ENCODE measurements around the gene BRD4. TPM values are rescaled to one million over a fixed set of nuclear protein-coding genes. Genes with fewer than 3 reads are reported as not detected.

Gene BRD4
- total RNA-seq, 2 donors from 2014 or later, result 161 to 187 TPM

DNA sequence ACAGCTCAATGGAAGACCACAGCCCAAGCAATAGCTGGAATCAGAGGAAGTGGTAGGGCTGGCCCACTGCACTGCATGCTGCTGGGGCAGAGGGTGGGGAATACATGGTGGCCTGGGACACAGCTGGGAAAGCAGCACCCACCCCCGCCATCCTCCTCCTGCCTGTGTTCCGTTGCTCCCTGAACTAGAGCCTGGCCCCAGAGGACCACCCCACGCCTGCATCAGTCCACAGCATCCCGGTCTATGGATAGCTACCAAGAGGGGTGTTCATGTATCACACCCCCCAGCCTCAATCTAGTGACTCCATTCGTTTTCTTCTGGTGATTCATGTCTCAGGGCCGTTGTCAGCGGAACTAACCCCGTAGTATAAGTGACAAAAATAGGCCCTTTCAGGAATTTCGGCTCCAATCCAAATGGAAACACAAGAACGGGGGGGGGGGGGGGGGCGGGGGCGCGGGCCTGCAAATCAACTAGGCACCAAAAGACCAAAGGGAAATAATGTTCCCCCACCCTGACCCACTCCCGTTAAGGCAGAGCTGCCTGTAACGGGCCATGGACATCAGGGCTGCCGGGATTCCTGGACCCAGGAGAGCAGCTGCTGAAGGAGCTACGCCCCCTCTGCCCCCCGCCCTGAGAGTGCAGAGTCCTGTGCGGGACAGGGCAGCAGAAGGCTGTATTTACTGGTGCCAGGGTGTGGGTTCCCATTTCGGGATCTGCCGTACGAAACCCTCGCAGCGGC is 81.2 kb downstream of the BRD4 start:
- Mint-ChIP-seq H3K27me3 (ENCODE audit: low read depth) (no peaks in the 10 kb centered on the region), H3K27ac (no peak overlapping the region), H3K4me1 (ENCODE audit: low read depth) (no peaks in the 10 kb centered on the region), H3K36me3 (ENCODE audit: insufficient read depth in 2 of 2) (peaks cover 6 to 19% of the 10 kb centered on the region in 2 donors), H3K4me3 (no peak overlapping the region), H3K9me3 (no peaks in the 10 kb centered on the region)
- ATAC-seq (replicated peaks in 1 of 2) (no peak), DNase-seq (no peak)

DNA sequence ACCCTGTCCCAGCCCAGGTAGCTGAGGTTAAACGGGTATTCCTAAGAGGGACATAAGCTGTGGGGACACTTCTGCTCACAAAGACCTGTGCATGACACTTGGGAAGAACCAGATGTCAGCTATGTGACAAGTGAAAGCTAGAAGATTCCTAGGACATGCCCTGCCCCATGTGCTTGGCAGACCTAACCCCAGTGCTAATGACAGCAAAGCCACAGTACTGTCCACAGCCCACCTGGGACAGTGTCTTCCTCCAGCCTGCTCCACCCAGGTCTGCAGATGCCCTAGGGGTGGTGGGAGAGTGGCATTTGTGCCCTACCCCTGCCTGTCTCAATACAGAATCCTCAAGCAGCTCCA is 81.7 kb downstream of the BRD4 start:
- H3K4me1 Mint-ChIP-seq (ENCODE audit: low read depth), result no peaks in the 10 kb centered on the region
- no peaks in the 10 kb centered on the region for H3K9me3 Mint-ChIP-seq
- no peak for DNase-seq
- H3K4me3 Mint-ChIP-seq, result no peak overlapping the region
- H3K27me3 Mint-ChIP-seq (ENCODE audit: low read depth), result no peaks in the 10 kb centered on the region
- no peak for ATAC-seq (replicated peaks in 1 of 2)
- peaks cover 5 to 17% of the 10 kb centered on the region in 2 donors for H3K36me3 Mint-ChIP-seq (ENCODE audit: insufficient read depth in 2 of 2)
- no peak overlapping the region for H3K27ac Mint-ChIP-seq

DNA sequence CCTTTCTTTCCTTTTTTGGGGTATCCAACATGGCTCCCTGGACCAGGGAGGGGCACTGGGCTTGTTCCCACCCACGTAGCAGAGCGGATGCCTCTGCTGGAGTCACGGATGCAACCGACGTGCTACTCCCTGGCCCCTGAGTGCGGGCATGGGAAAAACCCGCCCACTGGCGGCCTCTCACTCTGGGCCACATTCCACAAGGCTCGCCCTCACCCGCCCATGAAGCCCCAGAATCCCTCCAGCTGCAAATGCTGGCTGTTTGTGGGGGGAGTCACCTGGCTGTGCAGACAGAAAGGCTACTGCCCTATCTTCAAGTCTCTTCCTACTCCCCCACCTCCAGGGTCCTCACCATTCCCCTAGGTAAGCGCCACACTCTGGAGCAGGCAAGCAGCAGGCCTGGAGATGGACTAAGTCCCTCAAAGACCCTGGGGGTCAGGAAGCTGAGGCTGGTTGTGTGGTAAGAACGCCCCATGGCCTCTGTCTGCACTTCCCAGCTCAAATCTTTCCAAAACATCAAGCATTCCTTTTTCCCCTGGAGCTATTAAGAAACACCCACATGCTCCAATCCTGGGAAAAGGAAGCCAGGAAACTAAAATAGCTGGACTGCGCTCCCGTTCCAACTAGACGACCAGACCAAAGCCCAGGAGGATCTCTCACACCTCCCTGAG is 82.2 kb downstream of the BRD4 start:
- H3K27ac Mint-ChIP-seq, result no peak overlapping the region
- ATAC-seq (replicated peaks in 1 of 2) (no peak), DNase-seq (no peak)
- no peak overlapping the region for H3K4me3 Mint-ChIP-seq
- H3K9me3 Mint-ChIP-seq, result no peaks in the 10 kb centered on the region
- H3K4me1 Mint-ChIP-seq (ENCODE audit: low read depth), result no peaks in the 10 kb centered on the region
- H3K27me3 Mint-ChIP-seq (ENCODE audit: low read depth), result no peaks in the 10 kb centered on the region
- peaks cover 5 to 17% of the 10 kb centered on the region in 2 donors for H3K36me3 Mint-ChIP-seq (ENCODE audit: insufficient read depth in 2 of 2)

DNA sequence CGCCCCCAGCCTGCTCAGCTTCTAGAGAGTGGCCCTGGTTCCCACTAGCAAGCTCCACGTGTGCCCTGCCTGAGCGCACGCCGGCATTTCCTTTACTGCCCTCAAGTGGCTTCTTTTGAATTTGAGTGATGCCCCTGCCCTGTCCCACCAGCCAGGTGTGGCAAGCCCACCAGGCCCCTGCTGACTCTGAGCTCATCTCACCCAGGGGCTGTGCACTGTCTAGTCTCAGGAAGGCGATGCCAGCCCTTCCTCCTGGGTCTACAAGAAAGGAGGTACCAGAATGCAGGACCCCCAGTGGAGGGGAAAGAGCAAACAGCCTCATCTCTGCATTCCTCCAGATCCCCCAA is 82.8 kb downstream of the BRD4 start:
- Mint-ChIP-seq H3K27ac (no peak overlapping the region), H3K4me1 (ENCODE audit: low read depth) (no peaks in the 10 kb centered on the region), H3K4me3 (no peak overlapping the region), H3K36me3 (ENCODE audit: insufficient read depth in 2 of 2) (peaks cover 5 to 16% of the 10 kb centered on the region in 2 donors), H3K27me3 (ENCODE audit: low read depth) (no peaks in the 10 kb centered on the region), H3K9me3 (no peaks in the 10 kb centered on the region)
- DNase-seq (no peak), ATAC-seq (replicated peaks in 1 of 2) (no peak)

DNA sequence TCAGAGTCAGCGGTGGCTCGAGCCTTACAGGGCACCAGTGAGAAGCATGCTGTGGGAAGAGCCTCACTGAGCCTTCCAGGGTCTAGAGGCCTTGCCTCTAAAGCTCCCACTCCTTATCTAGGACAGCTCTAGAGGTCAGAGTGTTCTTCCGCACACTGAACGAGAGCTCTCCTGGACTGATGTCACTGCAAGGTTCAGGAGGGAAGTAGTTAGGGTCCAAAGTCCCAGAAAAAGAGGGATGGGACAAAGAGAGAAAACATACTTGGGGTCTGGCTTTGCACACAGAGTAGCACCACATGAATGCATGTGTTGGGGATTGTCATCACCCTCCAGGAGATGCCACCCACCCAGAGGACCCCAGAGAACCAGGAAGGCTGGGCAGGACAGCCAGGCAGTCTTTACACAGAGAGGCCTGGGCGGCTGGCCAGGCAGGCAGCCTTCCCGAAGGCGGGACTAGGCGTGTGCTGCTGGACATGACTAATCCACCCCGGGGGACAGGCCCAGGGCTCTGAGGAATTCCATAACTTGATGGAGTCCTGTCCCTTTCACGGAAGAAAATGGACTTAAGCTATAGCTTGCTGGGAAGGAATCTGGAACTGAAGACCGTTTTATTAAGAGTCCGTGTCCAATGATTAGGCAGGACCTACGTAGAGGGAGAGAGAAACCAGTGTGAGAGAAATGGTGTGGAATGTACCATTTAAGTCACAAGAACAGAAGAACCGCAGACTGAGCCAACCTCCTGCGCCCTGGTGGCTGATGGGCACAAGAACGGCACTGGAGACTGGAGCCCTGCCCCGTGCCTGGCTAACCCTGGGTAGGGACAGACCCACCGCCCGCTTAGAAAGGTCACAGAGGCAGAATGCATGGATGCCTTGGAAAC is 83.5 kb downstream of the BRD4 start:
- no peak overlapping the region for H3K4me3 Mint-ChIP-seq
- H3K36me3 Mint-ChIP-seq (ENCODE audit: insufficient read depth in 2 of 2), result peaks cover 5 to 12% of the 10 kb centered on the region in 2 donors
- ATAC-seq (replicated peaks in 1 of 2) (no peak), DNase-seq (no peak)
- H3K4me1 Mint-ChIP-seq (ENCODE audit: low read depth), result no peaks in the 10 kb centered on the region
- H3K9me3 Mint-ChIP-seq, result no peaks in the 10 kb centered on the region
- no peaks in the 10 kb centered on the region for H3K27me3 Mint-ChIP-seq (ENCODE audit: low read depth)
- H3K27ac Mint-ChIP-seq, result no peak overlapping the region

DNA sequence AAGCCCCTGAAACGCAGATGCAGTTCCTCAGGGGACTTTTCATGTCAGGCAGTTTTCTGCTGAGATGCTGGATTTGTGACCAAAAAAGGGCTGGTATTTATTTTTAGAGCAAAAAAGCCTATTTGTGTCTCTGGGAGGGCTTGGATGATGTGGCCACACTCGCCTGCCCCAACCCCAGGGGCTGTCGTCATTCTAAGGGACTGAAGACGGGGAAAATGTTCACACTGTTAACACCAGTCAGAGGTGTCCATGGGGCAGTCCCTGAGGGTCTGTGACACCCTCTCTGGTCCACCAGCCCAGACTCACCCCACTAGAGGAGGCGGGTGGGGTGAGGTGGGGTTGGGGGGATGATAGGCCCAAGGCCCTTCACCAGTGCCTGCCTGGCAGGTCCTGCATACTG is 84.2 kb downstream of the BRD4 start:
- Mint-ChIP-seq H3K27ac (no peak overlapping the region), H3K4me1 (ENCODE audit: low read depth) (no peaks in the 10 kb centered on the region), H3K9me3 (no peaks in the 10 kb centered on the region), H3K27me3 (ENCODE audit: low read depth) (no peaks in the 10 kb centered on the region), H3K4me3 (no peak overlapping the region), H3K36me3 (ENCODE audit: insufficient read depth in 2 of 2) (peaks cover 2 to 15% of the 10 kb centered on the region in 2 donors)
- ATAC-seq (replicated peaks in 1 of 2) (no peak), DNase-seq (no peak)

DNA sequence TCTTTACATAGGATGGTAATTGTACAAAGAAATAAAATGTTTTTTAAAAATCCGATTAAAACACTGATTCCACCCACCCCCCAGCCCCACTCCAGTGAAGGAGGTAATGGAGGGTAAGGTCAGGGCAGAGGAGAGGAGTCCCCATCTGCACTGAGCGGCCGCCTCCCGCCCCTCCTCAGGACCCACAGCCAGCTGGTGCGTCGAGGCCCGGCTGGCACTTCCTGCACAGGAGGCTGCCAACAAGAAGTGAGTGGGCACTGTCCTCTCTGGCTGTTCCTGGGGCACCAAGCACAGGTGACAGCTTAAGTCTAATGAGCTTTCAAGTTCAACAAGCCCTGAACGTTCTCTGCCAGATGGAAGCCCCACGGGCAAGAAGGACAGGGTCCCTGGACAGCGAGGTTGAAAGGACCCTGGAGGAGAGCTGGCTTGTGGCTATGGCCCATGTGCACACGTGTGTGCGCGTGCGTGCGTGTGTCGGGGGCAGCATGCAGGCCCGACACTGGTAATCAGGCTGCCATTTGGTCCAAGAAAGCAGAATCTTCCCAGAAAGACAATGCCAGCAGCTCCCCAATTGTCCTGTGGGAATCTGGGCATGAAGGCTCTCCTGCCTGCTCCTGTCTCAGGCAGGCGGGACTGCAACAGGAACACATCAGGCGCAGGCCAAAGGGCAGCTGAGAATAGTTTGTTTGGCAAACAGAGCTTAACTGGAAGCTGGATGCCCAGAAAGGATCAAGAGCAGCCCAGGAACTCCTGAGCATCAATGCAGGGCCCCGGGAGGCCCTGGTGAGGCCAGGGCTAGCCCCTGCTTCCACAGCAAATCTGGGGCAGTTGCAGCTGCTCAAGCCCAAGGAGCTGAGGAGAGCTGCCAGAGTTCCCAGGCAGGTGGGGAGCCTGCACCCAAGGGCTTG is 85.0 kb downstream of the BRD4 start:
- Mint-ChIP-seq H3K4me3 (no peak overlapping the region), H3K9me3 (no peaks in the 10 kb centered on the region), H3K4me1 (ENCODE audit: low read depth) (no peaks in the 10 kb centered on the region), H3K27ac (no peak overlapping the region), H3K27me3 (ENCODE audit: low read depth) (no peaks in the 10 kb centered on the region), H3K36me3 (ENCODE audit: insufficient read depth in 2 of 2) (peaks cover 0 to 15% of the 10 kb centered on the region in 2 donors)
- DNase-seq (no peak), ATAC-seq (replicated peaks in 1 of 2) (no peak)

DNA sequence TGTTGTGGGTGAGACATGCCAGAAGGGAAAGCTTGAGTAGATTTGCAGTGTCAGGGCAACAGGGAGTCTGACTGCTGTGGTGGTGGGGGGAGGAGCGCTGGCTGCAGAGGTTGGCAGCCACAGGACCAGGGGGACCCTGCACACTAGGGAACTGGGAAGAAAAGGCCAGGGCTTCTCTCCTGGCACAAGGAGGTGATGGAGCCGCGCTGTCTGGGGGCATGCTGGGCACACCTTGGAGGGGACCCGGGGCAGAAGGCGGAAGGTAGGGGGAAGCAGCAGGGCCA is 86.2 kb downstream of the BRD4 start:
- ATAC-seq (replicated peaks in 1 of 2) (no peak), DNase-seq (no peak)
- Mint-ChIP-seq H3K4me3 (no peak overlapping the region), H3K27ac (no peak overlapping the region), H3K9me3 (no peaks in the 10 kb centered on the region), H3K4me1 (ENCODE audit: low read depth) (no peaks in the 10 kb centered on the region), H3K36me3 (ENCODE audit: insufficient read depth in 2 of 2) (peaks cover 0 to 15% of the 10 kb centered on the region in 2 donors), H3K27me3 (ENCODE audit: low read depth) (no peaks in the 10 kb centered on the region)

DNA sequence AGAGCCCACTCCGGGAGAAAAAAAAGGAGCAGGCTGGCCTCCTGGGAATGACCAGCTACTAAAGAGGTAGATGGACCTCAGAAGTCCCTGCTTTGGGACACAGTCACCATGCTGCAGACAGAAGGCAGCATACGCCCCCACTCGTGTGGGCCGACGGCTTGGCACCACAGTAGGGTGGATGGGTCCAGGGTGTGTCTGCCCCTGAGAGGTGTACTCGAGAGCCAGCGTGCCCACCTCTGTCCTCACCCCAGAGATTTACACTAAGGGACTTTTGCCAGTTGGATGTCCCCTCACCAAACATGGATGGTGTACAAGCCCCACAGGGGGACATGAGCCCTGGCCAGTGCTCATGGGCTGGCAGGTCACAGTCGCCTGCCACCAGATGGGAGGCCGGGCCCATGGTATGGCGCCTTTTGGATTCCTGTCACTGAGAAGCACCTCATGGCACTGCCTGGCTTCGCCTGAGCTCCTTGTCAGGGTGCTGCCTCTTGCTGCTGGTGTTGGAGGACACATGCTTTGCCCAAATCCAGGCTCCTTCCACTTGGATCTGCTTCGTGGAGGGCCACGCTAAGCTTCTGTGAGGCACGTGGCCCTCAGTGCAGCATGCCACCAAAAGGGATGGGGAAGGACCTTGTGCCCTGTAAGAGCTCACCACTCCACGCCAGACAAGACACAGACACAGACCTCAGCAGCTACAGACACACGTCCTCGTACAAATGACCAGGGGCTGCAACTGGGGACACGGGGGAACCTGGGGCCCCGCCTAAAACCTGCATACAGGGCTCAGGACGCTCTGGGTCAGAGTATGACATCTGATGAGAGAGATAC is 86.8 kb downstream of the BRD4 start:
- no peaks in the 10 kb centered on the region for H3K9me3 Mint-ChIP-seq
- DNase-seq (no peak), ATAC-seq (replicated peaks in 1 of 2) (no peak)
- H3K27me3 Mint-ChIP-seq (ENCODE audit: low read depth), result no peaks in the 10 kb centered on the region
- no peaks in the 10 kb centered on the region for H3K4me1 Mint-ChIP-seq (ENCODE audit: low read depth)
- no peak overlapping the region for H3K27ac Mint-ChIP-seq
- no peak overlapping the region for H3K4me3 Mint-ChIP-seq
- H3K36me3 Mint-ChIP-seq (ENCODE audit: insufficient read depth in 2 of 2), result peaks cover 0 to 18% of the 10 kb centered on the region in 2 donors

DNA sequence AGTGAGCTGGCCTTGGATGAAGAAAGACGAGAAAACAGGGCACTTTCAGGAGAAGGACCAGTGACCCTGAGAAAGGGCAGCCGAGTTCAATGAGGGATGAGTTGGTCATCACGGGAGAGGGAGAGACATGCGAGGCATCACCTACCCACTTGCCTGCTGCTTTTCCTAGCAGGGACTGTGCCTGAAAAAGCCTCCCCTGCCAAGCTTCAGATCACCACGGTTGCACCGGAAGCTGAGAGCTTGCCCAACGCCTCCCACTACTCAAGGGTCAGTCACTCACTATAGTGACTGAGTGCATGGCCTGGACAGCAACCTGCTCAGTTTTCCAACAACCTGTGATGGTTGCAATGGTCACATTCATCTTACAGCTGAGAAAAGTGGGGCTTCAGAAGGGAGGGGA is 87.5 kb downstream of the BRD4 start:
- Mint-ChIP-seq H3K4me3 (no peak overlapping the region), H3K4me1 (ENCODE audit: low read depth) (no peaks in the 10 kb centered on the region), H3K9me3 (no peaks in the 10 kb centered on the region), H3K27me3 (ENCODE audit: low read depth) (no peaks in the 10 kb centered on the region), H3K36me3 (ENCODE audit: insufficient read depth in 2 of 2) (peaks cover 0 to 18% of the 10 kb centered on the region in 2 donors), H3K27ac (no peak overlapping the region)
- ATAC-seq (replicated peaks in 1 of 2) (no peak), DNase-seq (no peak)

DNA sequence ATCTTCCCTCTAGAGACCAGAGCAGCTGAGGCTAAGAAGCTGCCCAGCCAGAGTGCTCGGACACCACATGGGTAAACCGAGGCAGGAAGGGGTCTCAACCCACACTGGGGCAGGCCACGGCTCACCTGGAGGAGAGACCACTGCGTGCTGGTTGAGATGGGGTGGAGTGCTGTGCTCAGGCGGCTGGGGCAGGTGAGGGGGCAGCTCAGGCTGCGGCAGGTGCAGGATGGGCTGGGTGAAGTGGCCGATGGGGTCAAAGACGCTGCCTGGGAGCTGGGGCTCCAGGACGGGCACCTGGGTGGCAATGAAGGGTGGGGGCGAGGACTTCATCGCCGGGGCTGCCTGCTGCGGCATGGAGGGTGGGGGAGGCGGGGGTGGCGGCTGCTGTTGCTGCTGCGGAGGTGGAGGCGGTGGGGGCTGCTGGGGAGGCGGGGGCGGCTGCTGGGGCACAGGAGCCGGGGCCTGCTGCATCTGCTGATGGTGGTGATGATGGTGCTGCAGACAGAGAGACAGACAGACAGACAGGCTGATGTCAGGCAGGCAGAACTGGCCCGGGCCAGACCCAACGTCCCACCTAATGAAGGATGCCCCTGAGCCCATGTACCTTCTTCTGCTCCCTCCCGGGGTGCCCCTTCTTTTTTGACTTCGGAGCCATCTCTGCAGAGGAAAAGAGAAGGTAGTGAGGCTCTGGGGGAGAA is 88.1 kb downstream of the BRD4 start:
- Mint-ChIP-seq H3K4me3 (no peak overlapping the region), H3K4me1 (ENCODE audit: low read depth) (no peaks in the 10 kb centered on the region), H3K27ac (no peak overlapping the region), H3K27me3 (ENCODE audit: low read depth) (no peaks in the 10 kb centered on the region), H3K36me3 (ENCODE audit: insufficient read depth in 2 of 2) (peaks cover 0 to 18% of the 10 kb centered on the region in 2 donors), H3K9me3 (no peaks in the 10 kb centered on the region)
- ATAC-seq (replicated peaks in 1 of 2) (no peak), DNase-seq (no peak)

Data from activated T-cell treated with anti-CD3 and anti-CD28 coated beads, Interleukin-2, amount 50 U/mL, for 72 hours (primary cell).